GM21529 (cell line): ENCODE results near the gene TMSB4X.
A peak's percentile ranks its signal among the peaks of the same experiment; 100 is the strongest.
"Not testable (repeated sequence)": the region's sequence is repeated elsewhere in the genome, so short reads cannot be mapped to it uniquely, and the experiment has no call there.

Experiments
- ATAC-seq: cut with Tn5 transposase; IDR thresholded peaks from one replicate; pipeline ENCODE4 v1.9.1; 2021; ENCODE audit not compliant: unreplicated experiment

Gene TMSB4X

GRCh38 chrX:12974796-12975669 lies at the start of gene TMSB4X:
TMSB4X (plus strand) TSS chrX:12975110.
- peak; percentile 41 for ATAC-seq

GRCh38 chrX:12929701-12930100 lies 45.2 kb upstream of the TMSB4X start:
- ATAC-seq, result no peak

- no peak for ATAC-seq
These were observed 44.8 kb upstream of the TMSB4X start for GRCh38 chrX:12930150-12930549.

DNA sequence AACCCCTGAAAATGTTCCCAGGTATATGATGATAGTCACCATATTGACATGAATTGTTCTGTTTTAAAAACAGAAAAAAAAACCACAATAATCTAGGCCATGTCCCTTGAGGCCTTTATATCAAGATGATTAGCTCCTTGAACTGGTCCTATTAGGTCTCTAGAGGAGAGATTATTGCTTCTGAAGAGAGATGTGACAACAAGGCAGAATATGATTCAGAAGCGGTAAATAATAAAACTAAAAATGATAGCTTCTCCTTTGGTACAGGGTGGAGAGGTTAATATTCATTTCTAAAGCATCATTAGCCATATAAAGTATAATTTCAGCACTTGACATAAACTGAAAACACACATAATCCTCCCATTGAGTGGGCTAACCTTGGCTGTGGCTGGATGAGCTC lies 42.7 kb upstream of the TMSB4X start:
- ATAC-seq, result no peak

DNA sequence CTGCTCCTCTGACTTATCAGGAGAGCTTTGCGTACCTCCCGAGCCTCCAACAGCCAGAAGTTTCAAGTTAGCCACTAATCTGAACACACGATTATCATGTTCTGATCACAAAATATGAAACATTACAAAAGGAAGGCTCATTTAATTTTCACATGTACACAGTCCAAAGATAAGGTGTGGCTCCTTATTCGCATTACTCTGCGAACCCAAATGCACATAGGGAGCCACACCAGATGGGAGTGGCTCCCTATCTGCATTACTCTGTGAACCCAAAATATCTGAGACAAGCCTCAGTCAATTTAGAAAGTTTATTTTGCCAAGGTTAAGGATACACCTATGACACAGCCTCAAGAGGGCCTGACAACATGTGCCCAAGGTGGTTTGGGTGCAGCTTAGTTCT lies 40.1 kb upstream of the TMSB4X start:
- ATAC-seq, result no peak

- no peak for ATAC-seq
These were observed 38.0 kb upstream of the TMSB4X start for GRCh38 chrX:12936947-12937346.

GRCh38 chrX:12940471-12940870 lies 34.4 kb upstream of the TMSB4X start:
- not testable (repeated sequence) for ATAC-seq

DNA sequence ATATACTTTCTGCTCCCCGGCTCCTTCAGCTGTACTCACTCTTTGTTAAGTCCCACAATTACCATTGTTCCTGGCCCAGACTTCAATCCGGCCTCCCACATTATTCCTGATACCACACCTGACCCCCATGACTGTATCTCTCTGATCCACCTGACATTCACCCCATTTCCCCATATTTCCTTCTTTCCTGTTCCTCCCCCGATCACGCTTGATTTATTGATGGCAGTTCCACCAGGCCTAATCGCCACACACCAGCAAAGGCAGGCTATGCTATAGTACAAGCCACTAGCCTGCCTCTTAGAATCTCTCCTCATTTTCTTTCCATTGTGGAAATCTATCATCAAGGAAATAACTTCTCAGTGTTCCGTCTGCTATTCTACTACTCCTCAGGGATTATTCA lies 31.3 kb upstream of the TMSB4X start:
- ATAC-seq, result not testable (repeated sequence)

GRCh38 chrX:12944452-12944851 lies 30.5 kb upstream of the TMSB4X start:
- not testable (repeated sequence) for ATAC-seq

DNA sequence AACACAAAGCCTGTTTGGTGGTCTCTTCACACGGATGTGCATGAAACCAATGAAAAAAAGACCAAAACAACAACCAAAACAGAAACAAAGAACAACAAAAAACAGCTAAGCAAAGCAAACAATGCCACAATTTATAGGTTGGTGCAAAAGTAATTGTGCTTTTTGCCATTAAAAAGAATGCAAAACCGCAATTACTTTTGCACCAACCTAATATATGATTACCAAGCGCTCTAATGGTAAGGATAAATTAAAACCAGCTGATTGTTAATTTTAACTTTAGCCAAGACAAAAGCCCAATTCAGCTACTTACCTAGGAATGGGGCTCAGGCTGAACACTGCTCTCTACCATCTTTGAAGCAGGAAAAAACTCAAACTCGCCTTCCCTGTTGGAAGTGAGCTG lies 29.4 kb upstream of the TMSB4X start:
- no peak for ATAC-seq

DNA sequence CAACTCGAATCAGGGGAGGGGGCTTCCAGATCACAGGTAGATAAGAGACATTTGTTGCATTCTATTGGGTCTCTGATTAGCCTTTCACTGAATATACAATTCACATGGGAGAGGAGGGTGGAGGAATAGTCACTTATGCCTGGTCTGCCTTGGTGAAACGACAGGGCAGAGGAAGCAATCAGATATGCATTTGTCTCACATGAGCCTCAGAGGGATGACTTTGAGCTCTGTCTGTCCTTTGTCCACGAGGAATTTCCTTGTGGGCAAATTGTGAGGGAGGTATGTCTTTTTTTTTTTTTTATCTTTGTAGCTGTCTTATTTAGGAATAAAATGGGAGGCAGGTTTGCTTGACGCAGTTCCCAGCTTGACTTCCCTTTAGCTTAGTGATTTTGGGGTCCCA lies 28.5 kb upstream of the TMSB4X start:
- no peak for ATAC-seq

- no peak for ATAC-seq
These were observed 27.9 kb upstream of the TMSB4X start for GRCh38 chrX:12946838-12947544.

DNA sequence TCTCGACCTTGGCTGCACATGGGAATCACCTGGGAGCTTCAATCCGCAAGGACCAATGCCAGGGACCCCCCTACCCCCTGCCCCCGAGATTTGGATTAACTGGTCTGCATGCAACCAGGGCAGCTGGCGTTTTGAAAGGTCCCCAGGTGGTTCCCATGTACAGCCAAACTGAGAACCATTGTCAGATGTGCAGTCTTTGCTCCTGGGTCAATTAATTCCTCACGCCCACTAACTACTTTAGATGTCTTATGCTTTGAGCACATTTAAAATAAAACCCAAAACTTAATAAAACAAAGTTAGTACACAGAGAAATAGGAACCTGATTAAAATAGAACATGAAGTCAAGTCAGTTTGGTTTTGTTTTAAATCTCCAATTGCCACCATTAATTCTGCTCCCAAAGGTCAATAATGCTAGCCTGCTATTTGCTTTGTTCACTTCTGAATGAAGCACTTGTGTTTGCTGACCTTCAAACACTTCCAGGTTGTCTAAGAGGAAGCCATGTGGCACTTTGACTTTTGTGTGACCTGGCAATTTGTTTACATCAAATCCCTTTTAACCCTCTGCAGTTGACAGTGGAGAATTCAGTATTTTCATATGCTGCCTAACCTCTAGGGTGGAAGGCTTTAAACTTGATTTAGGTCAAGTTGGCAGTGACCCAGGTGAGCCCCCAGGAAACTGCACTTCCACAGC lies 27.2 kb upstream of the TMSB4X start:
- ATAC-seq, result no peak

- no peak for ATAC-seq
These were observed 26.4 kb upstream of the TMSB4X start for GRCh38 chrX:12948495-12948894.

GRCh38 chrX:12949205-12949926 lies 25.5 kb upstream of the TMSB4X start:
- no peak for ATAC-seq

- ATAC-seq, result peak; percentile 60
These were observed 24.8 kb upstream of the TMSB4X start for GRCh38 chrX:12949927-12950656.

- ATAC-seq, result peak; percentile 56
These were observed 23.9 kb upstream of the TMSB4X start for GRCh38 chrX:12950851-12951594.

DNA sequence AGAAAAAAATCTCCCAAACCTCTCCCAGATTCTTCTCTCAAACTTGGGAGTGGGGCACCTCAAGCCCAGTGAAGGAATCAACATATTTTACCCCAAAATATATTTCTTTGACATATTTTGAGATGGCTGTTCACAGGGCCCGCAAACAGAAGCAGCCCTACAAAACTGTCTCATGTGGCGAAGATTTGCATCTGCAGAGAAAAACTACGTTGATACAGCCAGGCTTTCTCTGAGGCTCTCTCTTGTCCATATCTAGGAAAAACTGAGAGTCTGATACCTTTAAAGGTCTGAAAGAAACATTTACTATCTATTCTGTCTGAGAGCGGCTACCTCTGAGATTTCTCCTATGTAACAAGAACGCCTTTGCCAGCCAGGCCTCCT lies 23.3 kb upstream of the TMSB4X start:
- ATAC-seq, result no peak

- ATAC-seq, result no peak
These were observed 21.5 kb upstream of the TMSB4X start for GRCh38 chrX:12953420-12953819.

DNA sequence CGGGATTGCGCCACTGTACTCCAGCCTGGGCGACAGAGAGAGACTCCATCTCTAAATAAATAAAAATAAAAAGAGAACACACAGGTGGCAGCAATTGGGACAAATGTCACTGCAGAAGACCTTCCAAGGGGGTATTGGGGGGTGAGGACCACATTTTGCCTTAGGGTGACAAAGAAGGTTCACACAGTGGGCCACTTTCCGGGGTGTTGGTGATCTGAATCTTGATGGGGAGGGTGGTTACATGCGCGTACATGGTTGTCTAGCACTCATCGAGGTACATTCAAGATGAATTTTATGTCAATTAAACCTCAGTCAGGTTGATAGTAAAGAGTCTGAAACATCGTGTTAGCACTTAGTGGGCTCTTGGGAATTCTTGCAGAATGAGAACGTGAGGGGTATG lies 20.5 kb upstream of the TMSB4X start:
- ATAC-seq, result no peak
